Measurements from ENCODE around the gene HRG.
"Not testable (repeated sequence)": the region's sequence is repeated elsewhere in the genome, so short reads cannot be mapped to it uniquely, and the experiment has no call there.

Gene HRG, protein sequence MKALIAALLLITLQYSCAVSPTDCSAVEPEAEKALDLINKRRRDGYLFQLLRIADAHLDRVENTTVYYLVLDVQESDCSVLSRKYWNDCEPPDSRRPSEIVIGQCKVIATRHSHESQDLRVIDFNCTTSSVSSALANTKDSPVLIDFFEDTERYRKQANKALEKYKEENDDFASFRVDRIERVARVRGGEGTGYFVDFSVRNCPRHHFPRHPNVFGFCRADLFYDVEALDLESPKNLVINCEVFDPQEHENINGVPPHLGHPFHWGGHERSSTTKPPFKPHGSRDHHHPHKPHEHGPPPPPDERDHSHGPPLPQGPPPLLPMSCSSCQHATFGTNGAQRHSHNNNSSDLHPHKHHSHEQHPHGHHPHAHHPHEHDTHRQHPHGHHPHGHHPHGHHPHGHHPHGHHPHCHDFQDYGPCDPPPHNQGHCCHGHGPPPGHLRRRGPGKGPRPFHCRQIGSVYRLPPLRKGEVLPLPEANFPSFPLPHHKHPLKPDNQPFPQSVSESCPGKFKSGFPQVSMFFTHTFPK

DNA sequence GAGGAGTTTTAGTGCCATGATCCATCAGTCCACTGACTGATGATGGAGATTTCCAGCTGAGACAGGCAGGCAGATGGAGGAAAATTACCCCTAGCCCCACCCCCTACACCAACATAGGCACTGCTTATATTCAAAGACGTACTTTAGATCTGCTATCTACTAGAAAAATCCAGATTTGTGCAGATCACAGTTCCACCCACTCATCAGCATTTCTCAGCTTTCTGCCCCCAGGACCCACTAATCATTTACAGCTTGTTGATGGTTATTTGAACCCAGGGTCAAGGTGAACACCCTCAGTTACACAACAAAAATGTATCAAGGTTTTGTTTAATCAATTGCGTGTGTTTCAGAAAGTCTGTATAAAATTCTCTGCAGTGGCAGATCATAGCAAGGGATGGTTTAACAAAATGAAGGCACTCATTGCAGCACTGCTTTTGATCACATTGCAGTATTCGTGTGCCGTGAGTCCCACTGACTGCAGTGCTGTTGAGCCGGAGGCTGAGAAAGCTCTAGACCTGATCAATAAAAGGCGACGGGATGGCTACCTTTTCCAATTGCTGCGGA is at the start of gene HRG:
TSS of gene HRG (plus strand) at position 390 of the 564 bp plus-strand sequence. CDS start at position 408, 18 bp downstream.
- no peak for DNase-seq (ENCODE audit: low read depth, low spot score)

DNA sequence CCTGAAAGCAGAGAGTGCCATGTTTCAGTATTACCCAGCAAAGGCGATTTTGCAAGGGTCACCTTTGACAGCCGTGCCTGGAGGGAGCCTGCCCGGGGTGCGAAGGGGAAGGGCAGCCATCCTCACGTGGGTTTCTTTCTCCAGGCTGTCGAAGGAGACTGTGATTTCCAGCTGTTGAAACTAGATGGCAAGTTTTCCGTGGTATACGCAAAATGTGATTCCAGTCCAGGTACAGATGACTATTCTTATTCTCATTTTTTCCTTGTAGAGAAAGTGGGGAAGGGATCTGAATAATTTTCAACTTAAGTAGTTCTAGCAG is 49.6 kb upstream of the HRG start:
- no peak for DNase-seq (ENCODE audit: low read depth, low spot score)

DNA sequence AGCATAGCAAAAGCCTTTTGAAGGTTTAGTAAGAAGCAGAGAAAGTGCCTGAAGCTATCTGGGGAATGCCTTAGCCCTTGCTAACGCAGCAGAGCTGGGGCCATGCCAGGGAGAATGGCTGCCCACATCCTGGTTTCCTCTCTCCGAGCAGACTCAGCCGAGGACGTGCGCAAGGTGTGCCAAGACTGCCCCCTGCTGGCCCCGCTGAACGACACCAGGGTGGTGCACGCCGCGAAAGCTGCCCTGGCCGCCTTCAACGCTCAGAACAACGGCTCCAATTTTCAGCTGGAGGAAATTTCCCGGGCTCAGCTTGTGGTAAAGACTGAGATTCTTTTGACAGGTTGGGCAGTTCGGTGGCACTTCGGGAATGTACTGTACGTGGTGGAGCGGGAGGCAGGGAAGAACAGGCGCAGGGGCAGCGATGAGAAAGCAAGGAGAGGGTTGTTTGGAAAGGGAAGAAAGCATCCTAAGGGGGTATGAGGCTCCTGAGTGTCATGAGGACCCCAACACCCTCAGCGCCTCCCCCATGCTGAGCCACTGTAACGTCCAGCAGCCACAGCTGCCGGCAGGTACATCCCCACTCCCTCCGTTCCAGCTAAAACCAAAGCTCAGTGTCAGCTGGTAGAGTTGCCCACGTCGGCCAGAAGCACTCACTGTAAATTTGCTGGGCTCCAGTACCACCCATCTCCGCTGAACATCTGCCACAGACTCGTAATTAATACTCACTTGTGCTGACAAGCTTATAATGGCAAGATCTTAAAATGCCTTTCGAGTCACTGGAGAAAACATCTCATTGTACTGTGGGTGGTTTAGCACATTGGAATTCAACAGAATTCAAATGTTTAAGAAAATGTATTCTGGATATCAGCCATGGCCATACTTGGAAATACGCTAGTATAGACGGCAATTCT is 48.5 kb upstream of the HRG start:
- DNase-seq (ENCODE audit: low read depth, low spot score), result peak; percentile 28

DNA sequence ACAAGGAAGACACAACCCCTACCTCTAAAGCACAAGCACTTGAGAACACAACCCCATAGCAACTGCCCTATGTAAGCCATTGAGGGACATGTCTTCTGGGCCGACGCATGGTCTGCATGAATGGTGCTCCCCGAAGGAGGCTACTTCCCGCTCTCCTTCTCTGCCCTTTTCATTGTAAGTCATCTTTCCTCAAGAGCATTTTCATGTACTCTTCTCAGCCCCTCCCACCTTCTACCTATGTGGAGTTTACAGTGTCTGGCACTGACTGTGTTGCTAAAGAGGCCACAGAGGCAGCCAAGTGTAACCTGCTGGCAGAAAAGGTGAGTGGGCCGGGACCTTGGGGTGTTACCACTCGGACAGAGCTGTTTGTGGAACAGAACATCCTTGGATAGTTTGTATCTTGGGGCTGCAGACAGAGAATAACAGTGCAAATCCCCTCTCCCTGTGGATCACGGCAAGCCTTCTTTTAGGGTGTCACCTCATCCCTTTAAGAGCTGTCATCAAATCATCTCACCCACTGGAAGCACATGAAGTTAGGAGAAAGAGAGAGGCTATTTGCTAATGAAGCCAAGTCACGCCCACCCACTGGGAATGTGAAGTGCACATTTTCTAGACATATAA is 47.4 kb upstream of the HRG start:
- DNase-seq (ENCODE audit: low read depth, low spot score), result no peak

DNA sequence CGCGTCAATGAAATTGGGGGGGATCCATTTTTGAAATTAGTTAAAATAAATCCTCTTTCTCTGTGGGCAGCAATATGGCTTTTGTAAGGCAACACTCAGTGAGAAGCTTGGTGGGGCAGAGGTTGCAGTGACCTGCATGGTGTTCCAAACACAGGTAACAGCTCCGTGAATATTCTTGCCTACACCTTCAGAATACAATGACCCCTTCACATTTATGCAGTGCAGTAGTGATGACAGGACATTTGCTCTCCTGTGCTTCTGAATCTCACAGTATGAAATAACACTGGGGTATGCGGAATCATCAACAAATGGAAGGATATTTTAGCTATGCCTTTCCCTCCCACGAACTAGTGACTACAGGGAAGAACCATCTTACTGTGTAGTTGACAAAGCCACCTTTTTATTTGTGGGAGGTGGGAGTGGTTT is 46.0 kb upstream of the HRG start:
- DNase-seq (ENCODE audit: low read depth, low spot score), result no peak

DNA sequence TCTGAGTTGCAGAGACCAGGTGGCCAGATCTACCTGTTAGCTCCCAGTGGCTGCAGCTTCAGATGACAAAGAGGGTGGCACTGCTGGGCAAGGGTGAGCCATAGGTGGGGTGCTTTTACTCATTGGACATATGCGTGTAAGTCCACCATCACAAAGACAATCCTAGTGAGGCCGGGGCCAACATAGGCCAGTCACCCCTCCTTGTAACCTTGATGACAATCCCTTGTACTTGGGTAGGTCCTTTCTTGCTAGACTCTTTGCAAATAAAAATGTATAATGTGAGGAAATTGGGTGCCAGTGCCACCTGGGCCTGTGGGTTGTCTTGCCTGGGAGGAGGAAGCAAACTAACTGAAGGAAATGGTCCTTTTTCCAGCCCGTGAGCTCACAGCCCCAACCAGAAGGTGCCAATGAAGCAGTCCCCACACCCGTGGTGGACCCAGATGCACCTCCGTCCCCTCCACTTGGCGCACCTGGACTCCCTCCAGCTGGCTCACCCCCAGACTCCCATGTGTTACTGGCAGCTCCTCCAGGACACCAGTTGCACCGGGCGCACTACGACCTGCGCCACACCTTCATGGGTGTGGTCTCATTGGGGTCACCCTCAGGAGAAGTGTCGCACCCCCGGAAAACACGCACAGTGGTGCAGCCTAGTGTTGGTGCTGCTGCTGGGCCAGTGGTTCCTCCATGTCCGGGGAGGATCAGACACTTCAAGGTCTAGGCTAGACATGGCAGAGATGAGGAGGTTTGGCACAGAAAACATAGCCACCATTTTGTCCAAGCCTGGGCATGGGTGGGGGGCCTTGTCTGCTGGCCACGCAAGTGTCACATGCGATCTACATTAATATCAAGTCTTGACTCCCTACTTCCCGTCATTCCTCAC is 45.4 kb upstream of the HRG start:
- no peak for DNase-seq (ENCODE audit: low read depth, low spot score)

DNA sequence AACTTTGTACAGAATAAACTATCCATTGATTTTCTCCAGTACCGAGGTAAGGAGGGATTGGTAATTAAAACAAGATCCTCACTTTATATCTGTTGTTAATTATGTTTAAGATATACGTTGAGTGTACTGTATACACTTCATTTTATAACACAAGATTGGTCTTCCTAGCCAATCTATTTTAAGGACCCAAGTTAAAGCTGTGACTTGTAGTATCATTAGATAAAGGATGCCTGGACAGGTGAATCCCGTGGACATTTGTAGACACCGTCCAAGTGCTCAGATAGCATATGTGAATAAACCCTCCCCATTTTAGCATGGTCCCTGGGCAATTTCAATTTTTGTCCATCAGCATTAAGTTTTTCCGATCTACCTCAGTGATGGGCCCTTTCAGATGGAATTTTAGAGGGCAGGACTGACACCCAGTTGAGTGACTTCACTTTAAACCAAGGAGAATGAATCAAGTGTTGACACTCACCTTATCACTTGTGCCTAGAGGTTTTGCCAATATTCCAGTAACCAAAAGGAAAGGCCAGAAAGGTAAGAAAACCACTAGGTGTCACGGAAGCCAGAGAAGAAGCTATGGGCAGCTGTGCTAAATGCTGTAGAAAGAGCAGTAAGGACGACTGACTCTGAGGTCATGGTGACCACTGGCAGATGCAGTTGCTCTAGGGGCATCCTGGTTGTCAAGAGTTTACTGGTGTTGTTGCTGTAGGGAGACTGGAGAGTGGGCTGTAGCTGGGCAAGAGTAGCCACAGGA is 43.7 kb upstream of the HRG start:
- no peak for DNase-seq (ENCODE audit: low read depth, low spot score)

DNA sequence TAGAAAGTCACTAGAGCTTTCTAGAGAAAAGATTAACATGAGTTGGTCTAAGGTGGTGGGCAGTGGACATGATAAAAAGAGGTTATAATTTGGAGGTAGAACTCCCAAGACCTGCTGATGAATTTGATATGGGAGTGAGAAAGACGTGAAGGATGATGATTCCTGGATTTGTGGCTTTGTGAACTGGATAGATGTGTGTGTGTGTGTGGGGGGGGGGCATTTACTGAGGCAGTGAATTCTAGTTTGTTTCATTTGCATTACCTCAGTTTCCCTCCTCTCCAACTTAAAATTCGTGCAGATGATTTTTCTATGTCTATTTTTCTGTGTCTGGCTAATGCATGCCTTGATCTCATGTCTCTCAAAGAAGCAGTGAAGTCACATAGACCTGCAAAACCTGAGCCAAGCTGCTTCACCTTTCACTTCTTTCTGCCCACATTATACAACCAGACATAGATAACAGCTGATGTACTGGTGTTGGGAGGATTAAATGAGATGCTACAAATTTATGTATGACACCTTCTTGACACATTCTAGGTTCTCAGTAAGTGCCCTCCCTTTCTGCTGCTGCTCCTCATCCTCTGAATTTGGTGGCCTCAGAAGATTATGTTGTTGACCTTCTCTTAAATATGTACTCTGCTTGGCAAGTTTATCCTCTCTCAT is 43.0 kb upstream of the HRG start:
- DNase-seq (ENCODE audit: low read depth, low spot score), result no peak

DNA sequence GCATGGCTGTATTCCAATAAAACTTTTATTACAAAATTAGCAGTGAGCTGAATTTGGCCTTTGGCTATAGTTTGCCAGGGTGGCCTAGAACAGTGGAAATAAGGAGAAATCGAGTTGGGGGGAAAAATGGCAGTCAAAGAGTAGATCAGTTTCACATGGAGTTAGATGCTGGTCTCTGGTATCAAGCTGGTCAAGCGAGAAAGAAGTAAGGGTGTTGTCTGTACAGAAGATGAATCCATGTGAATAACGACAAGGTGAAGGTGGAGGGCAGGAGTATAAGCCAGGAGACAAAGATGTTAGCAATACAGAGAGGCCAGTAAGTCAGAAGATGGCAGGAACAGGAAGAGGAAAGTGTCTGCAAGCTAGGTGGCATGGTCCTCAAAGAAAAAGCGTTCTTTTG is 41.2 kb upstream of the HRG start:
- no peak for DNase-seq (ENCODE audit: low read depth, low spot score)

DNA sequence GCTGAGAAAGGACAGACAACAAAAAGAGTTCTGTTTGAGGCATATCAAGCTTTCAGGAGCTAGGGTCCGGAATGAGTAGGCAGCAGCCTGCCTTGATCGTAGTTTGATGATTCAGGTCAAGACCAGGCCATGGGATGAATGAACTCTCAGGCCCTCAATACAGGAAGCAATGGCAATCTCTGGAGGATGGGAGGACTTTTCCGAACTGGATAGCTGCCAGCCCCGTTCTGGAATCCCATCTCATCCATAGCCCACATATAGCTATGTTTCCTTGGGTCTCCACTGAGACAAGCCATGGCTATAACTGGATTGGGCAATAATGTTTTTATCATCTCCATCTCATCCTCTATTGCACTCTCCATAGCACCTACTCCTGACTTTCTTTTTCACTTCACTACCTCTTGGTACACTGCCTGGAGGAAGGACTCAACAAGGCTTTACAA is 40.2 kb upstream of the HRG start:
- no peak for DNase-seq (ENCODE audit: low read depth, low spot score)

DNA sequence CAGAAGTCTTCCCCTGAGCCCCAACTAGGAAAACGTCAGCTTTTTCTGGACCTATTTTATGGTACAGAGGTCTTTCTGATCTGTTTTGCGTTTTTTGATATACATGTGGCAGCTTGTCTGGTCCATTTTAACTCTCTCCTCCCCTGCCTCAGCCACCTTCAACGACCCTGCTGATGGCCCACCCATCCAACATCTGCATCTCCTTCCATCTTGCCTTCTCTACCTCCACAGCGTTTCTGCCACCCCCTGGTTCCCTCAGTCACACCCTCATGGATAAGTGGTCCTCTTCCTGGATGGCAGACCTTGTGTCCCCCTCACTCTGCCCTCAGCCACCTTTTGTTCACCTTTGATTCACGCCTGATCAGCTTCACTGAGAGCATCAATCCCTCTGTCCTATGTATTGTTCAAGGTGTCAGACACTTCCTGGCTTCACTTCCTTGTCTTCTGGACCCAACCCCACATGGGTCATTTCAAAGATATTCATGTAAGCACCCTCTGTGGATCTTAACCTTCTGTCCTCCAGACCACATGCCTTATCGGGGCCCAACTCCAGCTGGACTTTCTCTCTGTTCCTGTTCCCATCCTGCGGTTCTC is 39.5 kb upstream of the HRG start:
- no peak for DNase-seq (ENCODE audit: low read depth, low spot score)

DNA sequence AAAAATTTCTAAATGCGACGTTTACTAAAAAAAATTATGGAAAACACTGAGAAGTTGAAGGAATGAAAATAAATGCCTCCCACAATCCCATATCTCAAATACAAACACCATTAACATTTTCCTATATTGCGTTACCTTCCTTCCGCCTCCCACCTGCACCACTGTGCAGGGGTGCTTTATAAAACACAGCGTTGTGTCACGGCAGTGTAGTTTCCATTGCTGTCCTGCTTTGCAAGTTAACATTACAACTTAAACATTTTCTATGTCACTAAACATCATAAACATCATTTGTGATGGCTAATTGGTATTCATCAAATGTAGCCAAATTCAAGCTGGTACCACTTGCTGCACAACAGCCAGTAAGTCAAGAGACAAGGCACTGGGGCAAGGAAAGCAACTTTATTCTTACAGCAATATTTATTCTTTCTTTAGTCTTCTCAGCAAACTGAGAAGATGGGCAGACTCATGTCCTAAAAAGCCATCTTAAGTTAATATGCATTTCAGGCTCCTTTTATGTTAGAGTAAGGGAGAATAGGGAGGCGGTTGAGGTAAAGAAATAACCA is 37.9 kb upstream of the HRG start:
- no peak for DNase-seq (ENCODE audit: low read depth, low spot score)

DNA sequence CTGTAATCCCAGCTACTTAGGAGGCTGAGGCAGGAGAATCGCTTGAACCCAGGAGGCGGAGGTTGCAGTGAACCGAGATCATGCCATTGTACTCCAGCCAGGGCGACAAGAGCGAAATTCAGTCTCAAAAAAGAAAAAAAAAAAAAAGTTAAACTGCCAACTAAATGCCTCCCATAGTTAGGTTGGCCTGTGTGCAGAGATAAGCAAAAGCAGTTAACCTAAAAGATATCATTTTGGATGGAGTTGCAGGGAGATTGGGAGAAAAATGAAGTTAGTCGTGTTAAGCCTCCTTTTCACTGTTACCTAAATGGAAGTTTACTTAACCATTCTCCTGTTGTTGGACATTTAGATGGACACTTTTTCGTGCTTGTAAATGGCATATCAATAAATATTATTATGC is 37.1 kb upstream of the HRG start:
- no peak for DNase-seq (ENCODE audit: low read depth, low spot score)

DNA sequence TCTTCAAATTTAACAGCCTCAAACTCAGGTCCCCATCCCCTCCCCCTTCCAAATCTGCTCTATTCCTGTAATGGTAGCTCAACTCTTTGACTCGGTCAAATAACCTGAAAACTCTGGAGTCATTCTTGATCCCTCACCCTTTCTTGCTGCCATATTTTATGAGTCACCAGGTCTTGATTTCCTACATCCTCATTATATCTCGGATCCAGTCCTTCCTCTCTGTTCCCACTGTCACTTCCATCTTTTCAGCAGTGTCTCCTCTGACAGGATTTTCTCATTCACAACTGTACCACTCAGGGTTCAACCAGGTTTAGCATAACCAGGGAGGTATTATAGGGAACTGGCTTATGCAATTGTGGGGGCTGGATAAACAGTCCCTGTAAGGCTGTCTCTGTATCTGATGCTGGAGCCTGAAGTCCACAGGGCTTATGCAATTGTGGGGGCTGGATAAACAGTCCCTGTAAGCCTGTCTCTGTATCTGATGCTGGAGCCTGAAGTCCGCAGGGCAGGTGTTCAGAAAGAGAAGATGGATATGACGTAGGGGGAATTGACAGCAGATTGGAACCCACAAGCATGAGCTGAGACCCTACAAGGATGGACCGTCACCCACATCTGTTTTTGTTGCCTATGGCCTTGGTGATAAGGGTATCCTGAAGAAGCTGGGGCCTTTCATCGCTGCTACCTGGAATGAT is 34.7 kb upstream of the HRG start:
- DNase-seq (ENCODE audit: low read depth, low spot score), result no peak

DNA sequence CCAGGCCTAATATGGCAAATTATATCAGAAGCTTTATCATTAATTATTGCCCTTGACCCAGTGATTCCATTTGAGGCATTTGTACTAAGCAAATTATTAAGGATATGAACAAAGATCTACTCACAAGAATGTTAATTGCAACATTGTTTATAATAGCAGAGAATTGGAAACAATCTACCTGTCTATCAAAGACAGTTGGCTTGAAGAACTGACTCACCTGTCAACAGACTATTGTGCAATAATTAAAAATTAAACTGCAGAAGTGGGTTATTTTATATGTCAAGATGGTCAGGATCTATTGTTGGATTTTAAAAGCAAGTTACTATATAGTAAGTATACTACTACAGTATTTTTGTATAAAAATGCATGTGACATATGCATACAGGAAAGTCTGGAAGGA is 32.3 kb upstream of the HRG start:
- DNase-seq (ENCODE audit: low read depth, low spot score), result no peak

DNA sequence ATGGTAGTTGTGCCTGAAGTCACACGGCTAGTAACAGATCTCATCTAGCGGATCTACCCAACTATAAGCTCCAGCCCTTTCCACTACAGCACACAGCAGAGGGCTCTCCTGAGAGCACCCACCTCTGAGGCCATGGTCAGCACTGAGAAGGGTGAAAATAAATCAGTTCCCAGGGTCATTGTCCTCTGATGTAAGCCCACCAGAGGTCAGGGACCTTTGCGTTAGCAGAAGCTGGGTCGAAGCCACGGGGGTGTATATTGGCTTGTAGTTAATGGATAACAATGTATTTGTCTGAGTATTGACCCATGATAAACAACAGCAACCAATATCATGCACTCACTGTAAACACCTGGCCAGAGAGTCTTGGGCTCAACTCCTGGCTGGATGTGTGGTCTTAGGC is 31.6 kb upstream of the HRG start:
- DNase-seq (ENCODE audit: low read depth, low spot score), result not testable (repeated sequence)

DNA sequence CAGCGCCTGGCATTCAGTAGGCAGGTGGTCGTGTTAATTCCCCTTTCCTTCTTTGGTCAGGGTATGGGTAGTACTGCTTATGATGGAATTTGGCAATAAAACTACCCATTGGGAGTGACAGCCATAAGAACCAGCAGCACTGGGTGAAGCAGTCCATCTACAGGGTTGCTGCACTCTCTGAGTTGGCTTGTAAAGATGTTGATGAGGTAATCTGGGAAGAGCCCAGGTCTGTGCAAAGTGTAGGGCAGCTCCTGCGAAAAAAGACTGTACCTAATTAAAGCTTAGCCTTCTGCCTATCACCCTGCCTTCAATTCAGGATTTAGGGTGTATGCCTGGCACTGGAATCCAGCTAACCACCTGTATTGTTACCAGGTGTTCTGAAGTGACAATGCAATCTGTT is 30.3 kb upstream of the HRG start:
- DNase-seq (ENCODE audit: low read depth, low spot score), result no peak

DNA sequence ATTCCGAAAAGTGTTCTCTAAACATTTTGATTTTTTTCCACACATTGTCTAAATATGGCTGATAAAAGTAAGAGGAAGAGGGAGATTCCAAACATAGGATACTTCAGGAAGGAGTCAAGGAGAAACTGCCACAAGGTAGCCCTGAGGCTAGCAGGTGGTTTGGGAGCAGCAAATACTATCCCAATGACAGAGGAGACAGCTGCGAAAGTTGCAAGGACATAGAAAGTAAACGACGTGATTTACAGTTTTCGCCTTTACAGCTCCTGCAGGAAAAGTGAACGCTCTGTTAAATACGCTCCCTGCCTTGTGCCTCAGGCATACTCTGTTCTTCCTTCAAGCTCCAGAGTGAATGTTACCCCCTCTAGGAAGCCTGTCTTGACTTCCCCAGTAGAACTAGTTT is 29.3 kb upstream of the HRG start:
- DNase-seq (ENCODE audit: low read depth, low spot score), result no peak

Data from smooth muscle cell of the brain vasculature (primary cell).